Liver (tissue), 3 donors: ENCODE results near the gene CSPG5.

Experiments used
- RAD21 ChIP-seq, 2 donors: IDR thresholded peaks; 2 replicates each; pipeline ENCODE4 v1.6.1; 2016; ENCODE audit warnings: antibody characterized with exemption in 2 of 2, mild to moderate bottlenecking in 2 of 2
- TAF1 ChIP-seq: conservative IDR thresholded peaks from 2 replicates; pipeline ENCODE4 v1.6.1; 2016; ENCODE audit warnings: antibody characterized with exemption, mild to moderate bottlenecking
- TF ChIP-seq, protein P1 (sequence below): fragments of 150-350 bp; IDR thresholded peaks from 2 replicates; pipeline ENCODE4 v1.5.1; 2017; ENCODE audit warnings: improper control_type of control experiment, low read depth, low read length; ENCODE audit not compliant: missing input control
- donor health status: healthy.
- donor health status: healthy.

DNA sequence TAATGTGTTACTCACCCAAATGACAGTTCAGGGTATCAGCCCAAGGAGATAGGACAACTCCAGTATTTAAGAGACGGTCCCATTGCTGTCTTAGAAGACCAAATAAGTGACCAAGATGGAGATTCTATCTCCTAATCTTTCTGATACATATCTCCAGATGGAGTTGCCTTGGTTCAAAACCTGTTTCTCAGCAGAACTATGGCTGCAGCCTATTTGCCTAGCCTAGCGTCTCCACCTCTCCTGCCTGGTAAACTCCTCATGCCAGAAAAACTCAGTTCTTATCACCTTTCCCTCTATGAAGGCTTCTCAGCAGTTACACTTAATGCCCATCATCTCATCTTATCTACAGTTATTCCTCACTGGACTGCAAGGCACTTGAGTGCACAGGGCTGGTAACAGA lies 1.2 kb upstream of the CSPG5 start:
- TF ChIP-seq, protein P1, sequence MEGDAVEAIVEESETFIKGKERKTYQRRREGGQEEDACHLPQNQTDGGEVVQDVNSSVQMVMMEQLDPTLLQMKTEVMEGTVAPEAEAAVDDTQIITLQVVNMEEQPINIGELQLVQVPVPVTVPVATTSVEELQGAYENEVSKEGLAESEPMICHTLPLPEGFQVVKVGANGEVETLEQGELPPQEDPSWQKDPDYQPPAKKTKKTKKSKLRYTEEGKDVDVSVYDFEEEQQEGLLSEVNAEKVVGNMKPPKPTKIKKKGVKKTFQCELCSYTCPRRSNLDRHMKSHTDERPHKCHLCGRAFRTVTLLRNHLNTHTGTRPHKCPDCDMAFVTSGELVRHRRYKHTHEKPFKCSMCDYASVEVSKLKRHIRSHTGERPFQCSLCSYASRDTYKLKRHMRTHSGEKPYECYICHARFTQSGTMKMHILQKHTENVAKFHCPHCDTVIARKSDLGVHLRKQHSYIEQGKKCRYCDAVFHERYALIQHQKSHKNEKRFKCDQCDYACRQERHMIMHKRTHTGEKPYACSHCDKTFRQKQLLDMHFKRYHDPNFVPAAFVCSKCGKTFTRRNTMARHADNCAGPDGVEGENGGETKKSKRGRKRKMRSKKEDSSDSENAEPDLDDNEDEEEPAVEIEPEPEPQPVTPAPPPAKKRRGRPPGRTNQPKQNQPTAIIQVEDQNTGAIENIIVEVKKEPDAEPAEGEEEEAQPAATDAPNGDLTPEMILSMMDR = no peak
- TF ChIP-seq TAF1 (no peak), RAD21 (IDR thresholded peaks at IDR 0.05) (no peak)
